WTC11 (cell line): ENCODE data around the gene DNAJA4. TPM values are rescaled to one million over a fixed set of nuclear protein-coding genes. Genes with fewer than 3 reads are reported as not detected.

Experiments
- ATAC-seq: fragments of 200-7000 bp; cut with Tn5 transposase; 2 replicates; pipeline ENCODE4 v1.10.0; 2021; ENCODE audit warnings: mild to moderate bottlenecking, moderate library complexity
- CTCF ChIA-PET: fragments of 300-600 bp; sonication (Branson Sonifier 250); formaldehyde crosslinking; loops from one replicate; lab custom pipeline; 2021; ENCODE audit warnings: antibody characterized with exemption; lab: Charles Lee
- POLR2A ChIA-PET: fragments of 350-600 bp; sonication (Branson Sonifier 250); formaldehyde crosslinking; loops from one replicate; lab custom pipeline; 2021; ENCODE audit warnings: antibody characterized with exemption; lab: Charles Lee
- DNase-seq: peaks from one replicate; pipeline ENCODE4 v3.0.0; 2021; ENCODE audit warnings: low spot score
- H3K27ac Mint-ChIP-seq: 2 replicates; pipeline ENCODE4 v1.8.0; 2021; ENCODE audit warnings: mixed read lengths
- H3K27me3 Mint-ChIP-seq: 2 replicates; pipeline ENCODE4 v1.8.0; 2021; ENCODE audit warnings: low read depth, mild to moderate bottlenecking, moderate library complexity, mixed read lengths
- H3K36me3 Mint-ChIP-seq: 2 replicates; pipeline ENCODE4 v1.8.0; 2021; ENCODE audit warnings: mixed read lengths
- H3K4me1 Mint-ChIP-seq: 2 replicates; pipeline ENCODE4 v1.8.0; 2022; ENCODE audit warnings: mixed read lengths
- H3K4me3 Mint-ChIP-seq: 2 replicates; pipeline ENCODE4 v1.8.0; 2021; ENCODE audit warnings: mild to moderate bottlenecking, moderate library complexity, mixed read lengths
- H3K9me3 Mint-ChIP-seq: 2 replicates; pipeline ENCODE4 v1.8.0; 2021; ENCODE audit warnings: mixed read lengths
- CREB1 ChIP-seq: sonication (generic); formaldehyde crosslinking; IDR thresholded peaks from 2 replicates; pipeline ENCODE4 v1.8.0; 2023; ENCODE audit warnings: mild to moderate bottlenecking, missing genetic modification reagents
- FOXK1 ChIP-seq: sonication (generic); formaldehyde crosslinking; IDR thresholded peaks from 2 replicates; pipeline ENCODE4 v1.8.0; 2022; ENCODE audit warnings: mild to moderate bottlenecking, moderate library complexity, missing genetic modification reagents
- IRF2 ChIP-seq: sonication (generic); formaldehyde crosslinking; IDR thresholded peaks from 2 replicates; pipeline ENCODE4 v1.8.0; 2022; ENCODE audit warnings: low read depth, missing genetic modification reagents, borderline replicate concordance
- MYBL2 ChIP-seq: sonication (generic); formaldehyde crosslinking; IDR thresholded peaks from 2 replicates; pipeline ENCODE4 v1.8.1; 2023; ENCODE audit warnings: mild to moderate bottlenecking, moderate library complexity, missing genetic modification reagents
- NR2C2 ChIP-seq: sonication (generic); formaldehyde crosslinking; IDR thresholded peaks from 2 replicates; pipeline ENCODE4 v1.8.0; 2022; ENCODE audit warnings: mild to moderate bottlenecking, missing genetic modification reagents
- RELA ChIP-seq: sonication (generic); formaldehyde crosslinking; IDR thresholded peaks from 2 replicates; pipeline ENCODE4 v1.8.1; 2022; ENCODE audit warnings: missing genetic modification reagents, mild to moderate bottlenecking, borderline replicate concordance
- SP1 ChIP-seq: sonication (generic); formaldehyde crosslinking; conservative IDR thresholded peaks from 2 replicates; pipeline ENCODE4 v1.8.1; 2022; ENCODE audit warnings: missing genetic modification reagents
- TP53 ChIP-seq: sonication (generic); formaldehyde crosslinking; IDR thresholded peaks from 2 replicates; pipeline ENCODE4 v1.8.1; 2023; ENCODE audit warnings: mild to moderate bottlenecking, missing genetic modification reagents
- ZNF121 ChIP-seq: sonication (generic); formaldehyde crosslinking; IDR thresholded peaks from 2 replicates; pipeline ENCODE4 v1.8.0; 2023; ENCODE audit warnings: missing genetic modification reagents
- ZNF423 ChIP-seq: fragments of 250-450 bp; sonication (Bioruptor Pico); IDR thresholded peaks from 2 replicates; pipeline ENCODE4 v2.1.2; 2022; ENCODE audit warnings: mild to moderate bottlenecking, moderate library complexity
- total RNA-seq: library from RNA; stranded (reverse); gene quantifications from 3 replicates; pipeline ENCODE4 v1.2.3, GENCODE V29; 2021
- TF ChIP-seq, protein P1 (sequence below): sonication (generic); formaldehyde crosslinking; IDR thresholded peaks from 2 replicates; pipeline ENCODE4 v1.8.1; 2023; ENCODE audit warnings: mild to moderate bottlenecking, missing genetic modification reagents, borderline replicate concordance
- TF ChIP-seq, protein P2 (sequence below): sonication (generic); formaldehyde crosslinking; IDR thresholded peaks from 2 replicates; pipeline ENCODE4 v1.8.0; 2022; ENCODE audit warnings: mild to moderate bottlenecking, missing genetic modification reagents
- TF ChIP-seq, protein P3 (sequence below): sonication (generic); formaldehyde crosslinking; IDR thresholded peaks from 2 replicates; pipeline ENCODE4 v1.8.0; 2022; ENCODE audit warnings: missing genetic modification reagents
- TF ChIP-seq, protein P4 (sequence below): sonication (generic); formaldehyde crosslinking; IDR thresholded peaks from 2 replicates; pipeline ENCODE4 v1.8.0; 2023; ENCODE audit warnings: missing genetic modification reagents, mild to moderate bottlenecking, borderline replicate concordance
- TF ChIP-seq, protein P5 (sequence below): fragments of 200-600 bp; IDR thresholded peaks from 2 replicates; pipeline ENCODE4 v1.8.0; 2022; ENCODE audit warnings: antibody characterized with exemption
- TF ChIP-seq, protein P6 (sequence below): sonication (generic); formaldehyde crosslinking; IDR thresholded peaks from 2 replicates; pipeline ENCODE4 v1.8.1; 2023; ENCODE audit warnings: mild to moderate bottlenecking, missing genetic modification reagents, moderate library complexity

Gene DNAJA4
- total RNA-seq, 1 experiment from 2014 or later, result 7.8 TPM

DNA sequence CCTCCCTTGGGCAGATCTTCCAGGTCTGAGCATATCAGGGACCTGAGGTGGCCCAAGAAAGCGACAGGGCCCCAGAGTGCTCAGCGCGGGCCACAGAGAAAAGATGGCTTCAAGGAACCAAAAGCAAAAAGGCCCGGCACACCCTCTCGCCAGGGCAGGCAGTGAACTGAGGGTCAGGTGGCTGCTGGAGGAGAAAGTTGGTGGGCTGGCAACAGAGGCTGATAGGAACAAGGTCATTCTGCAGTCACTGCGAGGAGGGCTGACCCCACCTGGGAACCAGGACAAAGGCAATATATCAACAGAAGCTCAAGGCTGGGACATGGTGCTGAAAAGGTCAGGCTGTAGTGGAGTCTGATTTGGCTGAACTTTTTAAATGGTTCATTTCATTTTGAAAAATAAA is 27.2 kb upstream of the DNAJA4 start (continued):
- TF ChIP-seq, protein P1, sequence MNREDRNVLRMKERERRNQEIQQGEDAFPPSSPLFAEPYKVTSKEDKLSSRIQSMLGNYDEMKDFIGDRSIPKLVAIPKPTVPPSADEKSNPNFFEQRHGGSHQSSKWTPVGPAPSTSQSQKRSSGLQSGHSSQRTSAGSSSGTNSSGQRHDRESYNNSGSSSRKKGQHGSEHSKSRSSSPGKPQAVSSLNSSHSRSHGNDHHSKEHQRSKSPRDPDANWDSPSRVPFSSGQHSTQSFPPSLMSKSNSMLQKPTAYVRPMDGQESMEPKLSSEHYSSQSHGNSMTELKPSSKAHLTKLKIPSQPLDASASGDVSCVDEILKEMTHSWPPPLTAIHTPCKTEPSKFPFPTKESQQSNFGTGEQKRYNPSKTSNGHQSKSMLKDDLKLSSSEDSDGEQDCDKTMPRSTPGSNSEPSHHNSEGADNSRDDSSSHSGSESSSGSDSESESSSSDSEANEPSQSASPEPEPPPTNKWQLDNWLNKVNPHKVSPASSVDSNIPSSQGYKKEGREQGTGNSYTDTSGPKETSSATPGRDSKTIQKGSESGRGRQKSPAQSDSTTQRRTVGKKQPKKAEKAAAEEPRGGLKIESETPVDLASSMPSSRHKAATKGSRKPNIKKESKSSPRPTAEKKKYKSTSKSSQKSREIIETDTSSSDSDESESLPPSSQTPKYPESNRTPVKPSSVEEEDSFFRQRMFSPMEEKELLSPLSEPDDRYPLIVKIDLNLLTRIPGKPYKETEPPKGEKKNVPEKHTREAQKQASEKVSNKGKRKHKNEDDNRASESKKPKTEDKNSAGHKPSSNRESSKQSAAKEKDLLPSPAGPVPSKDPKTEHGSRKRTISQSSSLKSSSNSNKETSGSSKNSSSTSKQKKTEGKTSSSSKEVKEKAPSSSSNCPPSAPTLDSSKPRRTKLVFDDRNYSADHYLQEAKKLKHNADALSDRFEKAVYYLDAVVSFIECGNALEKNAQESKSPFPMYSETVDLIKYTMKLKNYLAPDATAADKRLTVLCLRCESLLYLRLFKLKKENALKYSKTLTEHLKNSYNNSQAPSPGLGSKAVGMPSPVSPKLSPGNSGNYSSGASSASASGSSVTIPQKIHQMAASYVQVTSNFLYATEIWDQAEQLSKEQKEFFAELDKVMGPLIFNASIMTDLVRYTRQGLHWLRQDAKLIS, result no peak
- TF ChIP-seq, protein P2, sequence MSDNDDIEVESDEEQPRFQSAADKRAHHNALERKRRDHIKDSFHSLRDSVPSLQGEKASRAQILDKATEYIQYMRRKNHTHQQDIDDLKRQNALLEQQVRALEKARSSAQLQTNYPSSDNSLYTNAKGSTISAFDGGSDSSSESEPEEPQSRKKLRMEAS (CRISPR knock-in tag), result no peak
- TF ChIP-seq RELA (CRISPR knock-in tag), result no peak
- TF ChIP-seq, protein P3, sequence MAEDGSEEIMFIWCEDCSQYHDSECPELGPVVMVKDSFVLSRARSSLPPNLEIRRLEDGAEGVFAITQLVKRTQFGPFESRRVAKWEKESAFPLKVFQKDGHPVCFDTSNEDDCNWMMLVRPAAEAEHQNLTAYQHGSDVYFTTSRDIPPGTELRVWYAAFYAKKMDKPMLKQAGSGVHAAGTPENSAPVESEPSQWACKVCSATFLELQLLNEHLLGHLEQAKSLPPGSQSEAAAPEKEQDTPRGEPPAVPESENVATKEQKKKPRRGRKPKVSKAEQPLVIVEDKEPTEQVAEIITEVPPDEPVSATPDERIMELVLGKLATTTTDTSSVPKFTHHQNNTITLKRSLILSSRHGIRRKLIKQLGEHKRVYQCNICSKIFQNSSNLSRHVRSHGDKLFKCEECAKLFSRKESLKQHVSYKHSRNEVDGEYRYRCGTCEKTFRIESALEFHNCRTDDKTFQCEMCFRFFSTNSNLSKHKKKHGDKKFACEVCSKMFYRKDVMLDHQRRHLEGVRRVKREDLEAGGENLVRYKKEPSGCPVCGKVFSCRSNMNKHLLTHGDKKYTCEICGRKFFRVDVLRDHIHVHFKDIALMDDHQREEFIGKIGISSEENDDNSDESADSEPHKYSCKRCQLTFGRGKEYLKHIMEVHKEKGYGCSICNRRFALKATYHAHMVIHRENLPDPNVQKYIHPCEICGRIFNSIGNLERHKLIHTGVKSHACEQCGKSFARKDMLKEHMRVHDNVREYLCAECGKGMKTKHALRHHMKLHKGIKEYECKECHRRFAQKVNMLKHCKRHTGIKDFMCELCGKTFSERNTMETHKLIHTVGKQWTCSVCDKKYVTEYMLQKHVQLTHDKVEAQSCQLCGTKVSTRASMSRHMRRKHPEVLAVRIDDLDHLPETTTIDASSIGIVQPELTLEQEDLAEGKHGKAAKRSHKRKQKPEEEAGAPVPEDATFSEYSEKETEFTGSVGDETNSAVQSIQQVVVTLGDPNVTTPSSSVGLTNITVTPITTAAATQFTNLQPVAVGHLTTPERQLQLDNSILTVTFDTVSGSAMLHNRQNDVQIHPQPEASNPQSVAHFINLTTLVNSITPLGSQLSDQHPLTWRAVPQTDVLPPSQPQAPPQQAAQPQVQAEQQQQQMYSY, result no peak

DNA sequence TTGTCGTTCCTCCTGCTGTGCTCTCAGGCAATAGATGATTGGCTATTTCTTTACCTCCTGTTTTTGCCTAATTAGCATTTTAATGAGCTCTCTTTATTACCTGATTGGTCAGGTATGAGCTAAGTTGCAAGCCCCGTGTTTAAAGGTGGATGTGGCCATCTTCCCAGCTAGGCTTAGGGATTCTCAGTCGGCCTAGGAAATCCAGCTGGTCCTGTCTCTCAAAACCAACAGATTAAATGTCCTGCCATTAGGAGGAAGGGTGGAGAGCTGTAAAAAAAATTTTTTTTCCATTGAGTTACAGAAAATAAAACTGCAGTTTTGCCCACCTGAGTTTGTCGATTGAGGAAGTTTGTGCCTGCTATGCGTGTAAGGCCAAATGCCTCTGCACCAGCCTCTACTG is 24.6 kb upstream of the DNAJA4 start:
- peaks cover 41% of the 10 kb centered on the region for H3K4me1 Mint-ChIP-seq
- CTCF ChIA-PET, result interaction anchor here (0.6 to 4.7 kb wide), 18 partner anchors 10 to 280 kb away, joined by 3 to 46 read pairs (median 5); partner anchors contain the start of genes CIB2, DNAJA4 and SKIC8

DNA sequence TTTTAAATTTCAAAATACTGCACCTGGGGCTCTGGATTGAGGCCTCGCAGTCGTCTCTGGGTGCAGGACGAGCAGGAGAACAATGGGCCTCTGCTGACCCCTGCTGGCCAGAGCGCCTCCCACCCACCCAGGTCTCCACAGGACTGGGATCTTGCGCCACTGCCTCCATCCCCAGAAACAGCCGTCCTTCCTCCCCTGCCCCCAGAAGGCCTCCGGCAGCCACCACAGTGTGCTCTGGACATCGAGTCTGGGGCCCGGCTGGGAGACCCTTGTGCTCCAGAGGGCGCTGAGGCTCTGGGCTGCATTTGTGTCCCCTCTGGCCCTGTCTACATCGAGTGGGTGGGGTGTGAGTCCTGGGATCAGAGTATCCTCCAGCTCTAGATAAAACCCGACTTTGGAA is 23.3 kb upstream of the DNAJA4 start:
- TF ChIP-seq CREB1 (CRISPR knock-in tag) (no peak), TP53 (CRISPR knock-in tag) (0 out of 2 replicates have a peak, but pooled peaks have one; percentile 30), RELA (CRISPR knock-in tag) (no peak), NR2C2 (CRISPR knock-in tag) (no peak), IRF2 (CRISPR knock-in tag) (no peak), FOXK1 (CRISPR knock-in tag) (no peak), ZNF423 (CRISPR knock-in tag) (no peak; the same call in 1 of the 2 replicates), SP1 (peak; percentile 51; the same call in 1 of the 2 replicates), ZNF121 (peak; percentile 91)
- TF ChIP-seq, protein P4, sequence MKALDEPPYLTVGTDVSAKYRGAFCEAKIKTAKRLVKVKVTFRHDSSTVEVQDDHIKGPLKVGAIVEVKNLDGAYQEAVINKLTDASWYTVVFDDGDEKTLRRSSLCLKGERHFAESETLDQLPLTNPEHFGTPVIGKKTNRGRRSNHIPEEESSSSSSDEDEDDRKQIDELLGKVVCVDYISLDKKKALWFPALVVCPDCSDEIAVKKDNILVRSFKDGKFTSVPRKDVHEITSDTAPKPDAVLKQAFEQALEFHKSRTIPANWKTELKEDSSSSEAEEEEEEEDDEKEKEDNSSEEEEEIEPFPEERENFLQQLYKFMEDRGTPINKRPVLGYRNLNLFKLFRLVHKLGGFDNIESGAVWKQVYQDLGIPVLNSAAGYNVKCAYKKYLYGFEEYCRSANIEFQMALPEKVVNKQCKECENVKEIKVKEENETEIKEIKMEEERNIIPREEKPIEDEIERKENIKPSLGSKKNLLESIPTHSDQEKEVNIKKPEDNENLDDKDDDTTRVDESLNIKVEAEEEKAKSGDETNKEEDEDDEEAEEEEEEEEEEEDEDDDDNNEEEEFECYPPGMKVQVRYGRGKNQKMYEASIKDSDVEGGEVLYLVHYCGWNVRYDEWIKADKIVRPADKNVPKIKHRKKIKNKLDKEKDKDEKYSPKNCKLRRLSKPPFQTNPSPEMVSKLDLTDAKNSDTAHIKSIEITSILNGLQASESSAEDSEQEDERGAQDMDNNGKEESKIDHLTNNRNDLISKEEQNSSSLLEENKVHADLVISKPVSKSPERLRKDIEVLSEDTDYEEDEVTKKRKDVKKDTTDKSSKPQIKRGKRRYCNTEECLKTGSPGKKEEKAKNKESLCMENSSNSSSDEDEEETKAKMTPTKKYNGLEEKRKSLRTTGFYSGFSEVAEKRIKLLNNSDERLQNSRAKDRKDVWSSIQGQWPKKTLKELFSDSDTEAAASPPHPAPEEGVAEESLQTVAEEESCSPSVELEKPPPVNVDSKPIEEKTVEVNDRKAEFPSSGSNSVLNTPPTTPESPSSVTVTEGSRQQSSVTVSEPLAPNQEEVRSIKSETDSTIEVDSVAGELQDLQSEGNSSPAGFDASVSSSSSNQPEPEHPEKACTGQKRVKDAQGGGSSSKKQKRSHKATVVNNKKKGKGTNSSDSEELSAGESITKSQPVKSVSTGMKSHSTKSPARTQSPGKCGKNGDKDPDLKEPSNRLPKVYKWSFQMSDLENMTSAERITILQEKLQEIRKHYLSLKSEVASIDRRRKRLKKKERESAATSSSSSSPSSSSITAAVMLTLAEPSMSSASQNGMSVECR (CRISPR knock-in tag), result no peak
- TF ChIP-seq, protein P5, sequence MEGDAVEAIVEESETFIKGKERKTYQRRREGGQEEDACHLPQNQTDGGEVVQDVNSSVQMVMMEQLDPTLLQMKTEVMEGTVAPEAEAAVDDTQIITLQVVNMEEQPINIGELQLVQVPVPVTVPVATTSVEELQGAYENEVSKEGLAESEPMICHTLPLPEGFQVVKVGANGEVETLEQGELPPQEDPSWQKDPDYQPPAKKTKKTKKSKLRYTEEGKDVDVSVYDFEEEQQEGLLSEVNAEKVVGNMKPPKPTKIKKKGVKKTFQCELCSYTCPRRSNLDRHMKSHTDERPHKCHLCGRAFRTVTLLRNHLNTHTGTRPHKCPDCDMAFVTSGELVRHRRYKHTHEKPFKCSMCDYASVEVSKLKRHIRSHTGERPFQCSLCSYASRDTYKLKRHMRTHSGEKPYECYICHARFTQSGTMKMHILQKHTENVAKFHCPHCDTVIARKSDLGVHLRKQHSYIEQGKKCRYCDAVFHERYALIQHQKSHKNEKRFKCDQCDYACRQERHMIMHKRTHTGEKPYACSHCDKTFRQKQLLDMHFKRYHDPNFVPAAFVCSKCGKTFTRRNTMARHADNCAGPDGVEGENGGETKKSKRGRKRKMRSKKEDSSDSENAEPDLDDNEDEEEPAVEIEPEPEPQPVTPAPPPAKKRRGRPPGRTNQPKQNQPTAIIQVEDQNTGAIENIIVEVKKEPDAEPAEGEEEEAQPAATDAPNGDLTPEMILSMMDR, result peak; percentile 83
- peaks cover 32% of the 10 kb centered on the region for H3K4me1 Mint-ChIP-seq
- ATAC-seq (peak; percentile 76), DNase-seq (peak; percentile 95)
- no peaks in the 10 kb centered on the region; the same call in 1 of the 2 replicates for H3K27me3 Mint-ChIP-seq
- H3K4me3 Mint-ChIP-seq, result no peak overlapping the region
- no peak overlapping the region for H3K27ac Mint-ChIP-seq
- H3K36me3 Mint-ChIP-seq, result no peaks in the 10 kb centered on the region; the same call in none of the 2 replicates
- H3K9me3 Mint-ChIP-seq, result peaks cover 3% of the 10 kb centered on the region; the same call in 1 of the 2 replicates
- CTCF ChIA-PET, result interaction anchor here (0.9 to 4.7 kb wide), 11 partner anchors 18 to 282 kb away, joined by 3 to 46 read pairs (median 4); partner anchors contain the start of gene CIB2
- POLR2A ChIA-PET, result no interaction called here

More for the DNA sequence above, 24.6 kb upstream of the DNAJA4 start:
- no peak overlapping the region for H3K27ac Mint-ChIP-seq
- POLR2A ChIA-PET, result interaction anchor here (0.6 kb wide), 1 partner anchor 126 kb away, joined by 6 read pairs; no protein-coding TSS in a partner anchor
- ATAC-seq (no peak), DNase-seq (no peak)
- H3K36me3 Mint-ChIP-seq, result no peaks in the 10 kb centered on the region; the same call in none of the 2 replicates
- TF ChIP-seq, protein P6, sequence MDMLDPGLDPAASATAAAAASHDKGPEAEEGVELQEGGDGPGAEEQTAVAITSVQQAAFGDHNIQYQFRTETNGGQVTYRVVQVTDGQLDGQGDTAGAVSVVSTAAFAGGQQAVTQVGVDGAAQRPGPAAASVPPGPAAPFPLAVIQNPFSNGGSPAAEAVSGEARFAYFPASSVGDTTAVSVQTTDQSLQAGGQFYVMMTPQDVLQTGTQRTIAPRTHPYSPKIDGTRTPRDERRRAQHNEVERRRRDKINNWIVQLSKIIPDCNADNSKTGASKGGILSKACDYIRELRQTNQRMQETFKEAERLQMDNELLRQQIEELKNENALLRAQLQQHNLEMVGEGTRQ, result no peak
- no peak for TF ChIP-seq MYBL2
- no peaks in the 10 kb centered on the region; the same call in 1 of the 2 replicates for H3K27me3 Mint-ChIP-seq
- H3K9me3 Mint-ChIP-seq, result no peaks in the 10 kb centered on the region; the same call in 1 of the 2 replicates
- no peak overlapping the region for H3K4me3 Mint-ChIP-seq
